ENCODE data around the gene FOXP4.

DNA sequence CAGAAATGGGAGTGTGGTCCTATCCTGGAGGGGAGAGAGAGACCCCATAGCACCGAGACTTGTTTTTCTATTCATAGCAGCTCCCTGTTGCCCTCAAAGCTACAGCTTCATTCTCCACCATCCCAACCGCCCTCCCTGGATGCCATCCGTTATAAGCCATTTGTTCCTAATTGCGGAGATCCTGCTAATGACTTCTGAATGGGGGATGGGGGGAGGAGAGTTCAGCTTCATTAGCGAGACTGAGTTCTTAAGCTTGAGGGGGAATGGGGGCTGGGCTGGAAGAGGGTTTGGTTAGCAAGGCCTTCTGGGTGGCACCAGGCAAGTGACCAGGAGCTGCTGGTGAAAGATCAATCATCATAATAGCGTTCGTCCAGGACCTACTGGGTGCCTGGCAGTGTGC, 27.1 kb downstream of the FOXP4 start:
- TF ChIP-seq, protein P1, sequence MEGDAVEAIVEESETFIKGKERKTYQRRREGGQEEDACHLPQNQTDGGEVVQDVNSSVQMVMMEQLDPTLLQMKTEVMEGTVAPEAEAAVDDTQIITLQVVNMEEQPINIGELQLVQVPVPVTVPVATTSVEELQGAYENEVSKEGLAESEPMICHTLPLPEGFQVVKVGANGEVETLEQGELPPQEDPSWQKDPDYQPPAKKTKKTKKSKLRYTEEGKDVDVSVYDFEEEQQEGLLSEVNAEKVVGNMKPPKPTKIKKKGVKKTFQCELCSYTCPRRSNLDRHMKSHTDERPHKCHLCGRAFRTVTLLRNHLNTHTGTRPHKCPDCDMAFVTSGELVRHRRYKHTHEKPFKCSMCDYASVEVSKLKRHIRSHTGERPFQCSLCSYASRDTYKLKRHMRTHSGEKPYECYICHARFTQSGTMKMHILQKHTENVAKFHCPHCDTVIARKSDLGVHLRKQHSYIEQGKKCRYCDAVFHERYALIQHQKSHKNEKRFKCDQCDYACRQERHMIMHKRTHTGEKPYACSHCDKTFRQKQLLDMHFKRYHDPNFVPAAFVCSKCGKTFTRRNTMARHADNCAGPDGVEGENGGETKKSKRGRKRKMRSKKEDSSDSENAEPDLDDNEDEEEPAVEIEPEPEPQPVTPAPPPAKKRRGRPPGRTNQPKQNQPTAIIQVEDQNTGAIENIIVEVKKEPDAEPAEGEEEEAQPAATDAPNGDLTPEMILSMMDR (IDR thresholded peaks at IDR 0.05), result no peak
- no peak for TF ChIP-seq EZH2 (IDR thresholded peaks at IDR 0.05)
- TF ChIP-seq EZH2phosphoT487 (IDR thresholded peaks at IDR 0.05), result no peak

Measured in neural progenitor cell (in vitro differentiated cells).